NCI-H526 (cell line): ENCODE data around the gene PABPN1L.

ENCODE experiments used
- DNase-seq, 2 experiments: peaks; one replicate each; lab custom pipeline; 2025; lab: John Stamatoyannopoulos, UW

PABPN1L gene

GRCh38 chr16:88883946-88884345 is 17.5 kb upstream of the PABPN1L start:
- DNase-seq, result no peak

GRCh38 chr16:88883117-88883895 is 16.8 kb upstream of the PABPN1L start:
- no peak for DNase-seq

- DNase-seq, result peak in 1 of 2 experiments; percentile 26
These were observed 16.0 kb upstream of the PABPN1L start for GRCh38 chr16:88882358-88883030.

GRCh38 chr16:88881675-88882357 is 15.4 kb upstream of the PABPN1L start:
- no peak for DNase-seq

GRCh38 chr16:88881007-88881615 is 14.7 kb upstream of the PABPN1L start:
- DNase-seq, result no peak

- no peak for DNase-seq
These were observed 14.0 kb upstream of the PABPN1L start for GRCh38 chr16:88880226-88881006.

- no peak for DNase-seq
These were observed 13.3 kb upstream of the PABPN1L start for GRCh38 chr16:88879788-88880055.

GRCh38 chr16:88878967-88879787 is 12.7 kb upstream of the PABPN1L start:
- DNase-seq, result peak; percentile 50 to 78

- DNase-seq, result no peak
These were observed 11.9 kb upstream of the PABPN1L start for GRCh38 chr16:88878356-88878755.

GRCh38 chr16:88877564-88878289 is 11.3 kb upstream of the PABPN1L start:
- no peak for DNase-seq

GRCh38 chr16:88876942-88877526 is 10.6 kb upstream of the PABPN1L start:
- no peak for DNase-seq

- no peak for DNase-seq
These were observed 9.3 kb upstream of the PABPN1L start for GRCh38 chr16:88875703-88876234.

- no peak for DNase-seq
These were observed 8.6 kb upstream of the PABPN1L start for GRCh38 chr16:88874938-88875599.

- no peak for DNase-seq
These were observed 6.3 kb upstream of the PABPN1L start for GRCh38 chr16:88872650-88873331.

- no peak for DNase-seq
These were observed 5.4 kb upstream of the PABPN1L start for GRCh38 chr16:88871730-88872416.

GRCh38 chr16:88871349-88871702 is 4.9 kb upstream of the PABPN1L start:
- no peak for DNase-seq

- DNase-seq, result peak; percentile 32 to 78
These were observed 4.3 kb upstream of the PABPN1L start for GRCh38 chr16:88870608-88871348.

- DNase-seq, result no peak
These were observed 3.2 kb upstream of the PABPN1L start for GRCh38 chr16:88869673-88869980.
